Fibroblast of lung (primary cell): ENCODE results near the gene CLPX. TPM values are rescaled to one million over a fixed set of nuclear protein-coding genes. Genes with fewer than 3 reads are reported as not detected.
A peak's percentile ranks its signal among the peaks of the same experiment; 100 is the strongest.

ENCODE experiments used
- DNase-seq, 2 donors: peaks; one replicate each; pipeline versions ENCODE4 v3.0.0 to v3.0.0-alpha.2; 2010; ENCODE audit warnings: low read depth in 2 of 2
- H2AFZ ChIP-seq: 2 replicates; pipeline ENCODE4 v1.5.1; 2012; ENCODE audit warnings: low read length, control low read depth, inconsistent platforms
- H3K27ac ChIP-seq: 2 replicates; pipeline ENCODE4 v1.5.1; 2011; ENCODE audit warnings: low read length, control low read depth; ENCODE audit not compliant: insufficient read depth
- H3K27me3 ChIP-seq: 2 replicates; pipeline ENCODE4 v1.5.1; 2011; ENCODE audit warnings: mild to moderate bottlenecking, low read length; ENCODE audit not compliant: control insufficient read depth, insufficient read depth
- H3K36me3 ChIP-seq: 2 replicates; pipeline ENCODE4 v1.5.1; 2011; ENCODE audit warnings: low read length; ENCODE audit not compliant: control insufficient read depth, insufficient read depth
- H3K4me1 ChIP-seq: 2 replicates; pipeline ENCODE4 v1.5.1; 2011; ENCODE audit warnings: low read length; ENCODE audit not compliant: control insufficient read depth, insufficient read depth; ENCODE audit errors: extremely low read depth
- H3K4me2 ChIP-seq: 2 replicates; pipeline ENCODE4 v1.5.1; 2011; ENCODE audit warnings: low read length, control low read depth; ENCODE audit not compliant: insufficient read depth; ENCODE audit errors: extremely low read depth
- H3K4me3 ChIP-seq, 4 experiments: fragments of 200-600 bp in 1 of 4; sonication (generic) in 1 of 4; replicated peaks in 1 of 4; 2 replicates each; pipeline ENCODE4 v1.5.1; 2011 to 2016; ENCODE audit warnings: low read length in 4 of 4, low read depth in 3 of 4, mild to moderate bottlenecking in 3 of 4, control low read depth in 2 of 4, inconsistent platforms in 1 of 4, mixed read lengths in 1 of 4; ENCODE audit not compliant: insufficient read depth in 1 of 4; ENCODE audit errors: control extremely low read depth in 1 of 4
- H3K79me2 ChIP-seq: 2 replicates; pipeline ENCODE4 v1.5.1; 2012; ENCODE audit warnings: mild to moderate bottlenecking, low read length, inconsistent platforms; ENCODE audit not compliant: control insufficient read depth, insufficient read depth
- H3K9ac ChIP-seq: 2 replicates; pipeline ENCODE4 v1.5.1; 2011; ENCODE audit warnings: mild to moderate bottlenecking, low read length, control low read depth; ENCODE audit not compliant: insufficient read depth
- H3K9me3 ChIP-seq: 2 replicates; pipeline ENCODE4 v1.5.1; 2012; ENCODE audit warnings: low read depth, low read length; ENCODE audit not compliant: control insufficient read depth, insufficient read depth
- H4K20me1 ChIP-seq: 2 replicates; pipeline ENCODE4 v1.5.1; 2011; ENCODE audit warnings: low read length; ENCODE audit not compliant: control insufficient read depth, insufficient read depth; ENCODE audit errors: extremely low read depth
- CTCF ChIP-seq, 2 donors: IDR thresholded peaks in 1 of 2; conservative IDR thresholded peaks in 1 of 2; 1 replicate in 1 of 2; 2 replicates in 1 of 2; pipeline ENCODE4 v1.5.1; 2011 to 2012; ENCODE audit warnings: low read length in 2 of 2, control low read depth in 1 of 2, inconsistent platforms in 1 of 2, low read depth in 1 of 2, mild to moderate bottlenecking in 1 of 2
- EZH2 ChIP-seq: IDR thresholded peaks from 2 replicates; pipeline ENCODE4 v1.5.1; 2012; ENCODE audit warnings: low read length, control low read depth, mild to moderate bottlenecking; ENCODE audit errors: missing control alignments
- polyA plus RNA-seq, 2 donors: library from polyadenylated mRNA; depleted of rRNA in 1 of 2; stranded (reverse) in 1 of 2; unstranded in 1 of 2; fragments of >200 nt; gene quantifications; 2 replicates each; pipeline ENCODE4 v1.2.1, GENCODE V29; 2011 to 2012; ENCODE audit warnings: missing spikeins in 1 of 2
- total RNA-seq: library from RNA; depleted of rRNA; stranded (reverse); fragments of >200 nt; gene quantifications from 2 replicates; pipeline ENCODE4 v1.2.1, GENCODE V29; 2014

Gene CLPX
- total and polyA plus RNA-seq, 2 donors (not counting 1 experiment from before 2014, with no cell fraction given), result 36.2 to 53.4 TPM

- H3K36me3 ChIP-seq, result peaks cover 2% of the 10 kb centered on the region
- H2AFZ ChIP-seq, result no peak overlapping the region
- peak; percentile 47 to 74 for DNase-seq
- no peak overlapping the region for H3K27ac ChIP-seq
- H3K4me2 ChIP-seq, result no peak overlapping the region
- no peaks in the 10 kb centered on the region for H3K9me3 ChIP-seq
- TF ChIP-seq EZH2, result no peak
- no peak for TF ChIP-seq CTCF (conservative IDR thresholded peaks at IDR 0.05 in 1 of 2, IDR thresholded peaks at IDR 0.05 in 1 of 2; ENCODE audit: low read depth in 1 of 2, low read length in 2 of 2)
- no peak overlapping the region for H3K4me3 ChIP-seq
- H3K79me2 ChIP-seq, result no peaks in the 10 kb centered on the region
- no peaks in the 10 kb centered on the region for H3K4me1 ChIP-seq
- H4K20me1 ChIP-seq, result no peaks in the 10 kb centered on the region
- H3K9ac ChIP-seq, result no peak overlapping the region
- H3K27me3 ChIP-seq, result no peaks in the 10 kb centered on the region
Observed at GRCh38 chr15:65110676-65111292, 74.4 kb downstream of the CLPX start.

- no peak overlapping the region for H3K4me2 ChIP-seq
- H3K79me2 ChIP-seq, result no peaks in the 10 kb centered on the region
- no peak overlapping the region for H3K4me3 ChIP-seq
- no peaks in the 10 kb centered on the region for H4K20me1 ChIP-seq
- DNase-seq, result no peak
- no peaks in the 10 kb centered on the region for H3K9me3 ChIP-seq
- no peak overlapping the region for H3K27ac ChIP-seq
- H3K4me1 ChIP-seq, result no peaks in the 10 kb centered on the region
- H3K36me3 ChIP-seq, result peaks cover 2% of the 10 kb centered on the region
- TF ChIP-seq CTCF (conservative IDR thresholded peaks at IDR 0.05 in 1 of 2, IDR thresholded peaks at IDR 0.05 in 1 of 2; ENCODE audit: low read depth in 1 of 2, low read length in 2 of 2) (no peak), EZH2 (no peak)
- H3K9ac ChIP-seq, result no peak overlapping the region
- H3K27me3 ChIP-seq, result no peaks in the 10 kb centered on the region
- H2AFZ ChIP-seq, result no peak overlapping the region
Observed at GRCh38 chr15:65106011-65106590, 79.0 kb downstream of the CLPX start.

GRCh38 chr15:65105038-65105437 lies 80.1 kb downstream of the CLPX start:
- no peak overlapping the region for H2AFZ ChIP-seq
- no peaks in the 10 kb centered on the region for H4K20me1 ChIP-seq
- peaks cover 2% of the 10 kb centered on the region for H3K36me3 ChIP-seq
- no peak overlapping the region for H3K4me2 ChIP-seq
- H3K4me3 ChIP-seq, result no peak overlapping the region
- H3K27ac ChIP-seq, result no peak overlapping the region
- H3K9ac ChIP-seq, result no peak overlapping the region
- H3K27me3 ChIP-seq, result no peaks in the 10 kb centered on the region
- no peak for DNase-seq
- H3K4me1 ChIP-seq, result no peaks in the 10 kb centered on the region
- TF ChIP-seq EZH2, result no peak
- no peak for TF ChIP-seq CTCF (conservative IDR thresholded peaks at IDR 0.05 in 1 of 2, IDR thresholded peaks at IDR 0.05 in 1 of 2; ENCODE audit: low read depth in 1 of 2, low read length in 2 of 2)
- no peaks in the 10 kb centered on the region for H3K79me2 ChIP-seq
- no peaks in the 10 kb centered on the region for H3K9me3 ChIP-seq
